SK-N-SH treated with all-trans-retinoic acid at 6 μM for 48 hours (cell line): ENCODE data around the gene C22orf39.

ENCODE experiments used
- ATAC-seq: fragments of 200-7000 bp; cut with Tn5 transposase; 3 replicates; pipeline ENCODE4 v1.9.1; 2020; ENCODE audit warnings: mild to moderate bottlenecking, moderate library complexity
- CSDC2 ChIP-seq: fragments of 250-450 bp; sonication (Bioruptor Pico); IDR thresholded peaks from 2 replicates; pipeline ENCODE4 v1.5.0; 2020; ENCODE audit warnings: mild to moderate bottlenecking, moderate library complexity
- ESRRG ChIP-seq: fragments of 250-450 bp; sonication (Bioruptor Pico); IDR thresholded peaks from 2 replicates; pipeline ENCODE4 v1.6.1; 2021; ENCODE audit warnings: mild to moderate bottlenecking
- GLIS3 ChIP-seq: fragments of 250-450 bp; sonication (Bioruptor Pico); IDR thresholded peaks from 2 replicates; pipeline ENCODE4 v1.5.0; 2020; ENCODE audit warnings: mild to moderate bottlenecking, moderate library complexity
- ISL1 ChIP-seq: fragments of 250-450 bp; sonication (Bioruptor Pico); IDR thresholded peaks from 2 replicates; pipeline ENCODE4 v2.1.2; 2022; ENCODE audit warnings: mild to moderate bottlenecking, moderate library complexity
- OSR1 ChIP-seq: fragments of 250-450 bp; sonication (Bioruptor Pico); IDR thresholded peaks from 2 replicates; pipeline ENCODE4 v1.8.0; 2022; ENCODE audit warnings: moderate library complexity, mild to moderate bottlenecking, inconsistent platforms
- PPARA ChIP-seq: fragments of 250-450 bp; sonication (Bioruptor Pico); IDR thresholded peaks from 2 replicates; pipeline ENCODE4 v1.5.0; 2020; ENCODE audit warnings: mild to moderate bottlenecking, borderline replicate concordance
- RARB ChIP-seq: fragments of 250-450 bp; sonication (Bioruptor Pico); IDR thresholded peaks from 2 replicates; pipeline ENCODE4 v1.8.0; 2021; ENCODE audit warnings: mild to moderate bottlenecking, moderate library complexity
- SNAI2 ChIP-seq: fragments of 250-450 bp; sonication (Bioruptor Pico); IDR thresholded peaks from 2 replicates; pipeline ENCODE4 v1.5.0; 2020; ENCODE audit warnings: mild to moderate bottlenecking, moderate library complexity
- TOX ChIP-seq: fragments of 250-450 bp; sonication (Bioruptor Pico); IDR thresholded peaks from 2 replicates; pipeline ENCODE4 v1.8.0; 2021; ENCODE audit warnings: mild to moderate bottlenecking, moderate library complexity, borderline replicate concordance
- ZC3H10 ChIP-seq: fragments of 250-450 bp; sonication (Bioruptor Pico); IDR thresholded peaks from 2 replicates; pipeline ENCODE4 v1.5.1; 2021; ENCODE audit warnings: mild to moderate bottlenecking, moderate library complexity
- ZFP3 ChIP-seq: fragments of 250-450 bp; sonication (Bioruptor Pico); IDR thresholded peaks from 2 replicates; pipeline ENCODE4 v1.5.0; 2020; ENCODE audit warnings: mild to moderate bottlenecking, moderate library complexity
- ZFP30 ChIP-seq: fragments of 450-650 bp; formaldehyde crosslinking; IDR thresholded peaks from 2 replicates; pipeline ENCODE4 v1.5.0; 2022; ENCODE audit warnings: mild to moderate bottlenecking, moderate library complexity
- ZNF565 ChIP-seq: fragments of 450-650 bp; formaldehyde crosslinking; conservative IDR thresholded peaks from 2 replicates; pipeline ENCODE4 v1.5.0; 2020; ENCODE audit warnings: low read depth, mild to moderate bottlenecking, moderate library complexity
- ZNF8 ChIP-seq: fragments of 450-650 bp; formaldehyde crosslinking; IDR thresholded peaks from 2 replicates; pipeline ENCODE4 v1.5.0; 2020; ENCODE audit warnings: mild to moderate bottlenecking, moderate library complexity
- TF ChIP-seq, protein P1 (sequence below): fragments of 250-450 bp; sonication (Bioruptor Pico); IDR thresholded peaks from 2 replicates; pipeline ENCODE4 v1.5.0; 2020; ENCODE audit warnings: mild to moderate bottlenecking, moderate library complexity
- TF ChIP-seq, protein P2 (sequence below): fragments of 250-450 bp; sonication (Bioruptor Pico); IDR thresholded peaks from 2 replicates; pipeline ENCODE4 v1.5.1; 2020; ENCODE audit warnings: low read depth, mild to moderate bottlenecking, moderate library complexity
- TF ChIP-seq, protein P3 (sequence below): fragments of 250-450 bp; sonication (Bioruptor Pico); IDR thresholded peaks from 2 replicates; pipeline ENCODE4 v1.8.0; 2021; ENCODE audit warnings: low read depth, mild to moderate bottlenecking, moderate library complexity, borderline replicate concordance
- TF ChIP-seq, protein P4 (sequence below): fragments of 250-450 bp; sonication (Bioruptor Pico); IDR thresholded peaks from 2 replicates; pipeline ENCODE4 v1.8.0; 2020; ENCODE audit warnings: mild to moderate bottlenecking, moderate library complexity, borderline replicate concordance

Gene C22orf39

DNA sequence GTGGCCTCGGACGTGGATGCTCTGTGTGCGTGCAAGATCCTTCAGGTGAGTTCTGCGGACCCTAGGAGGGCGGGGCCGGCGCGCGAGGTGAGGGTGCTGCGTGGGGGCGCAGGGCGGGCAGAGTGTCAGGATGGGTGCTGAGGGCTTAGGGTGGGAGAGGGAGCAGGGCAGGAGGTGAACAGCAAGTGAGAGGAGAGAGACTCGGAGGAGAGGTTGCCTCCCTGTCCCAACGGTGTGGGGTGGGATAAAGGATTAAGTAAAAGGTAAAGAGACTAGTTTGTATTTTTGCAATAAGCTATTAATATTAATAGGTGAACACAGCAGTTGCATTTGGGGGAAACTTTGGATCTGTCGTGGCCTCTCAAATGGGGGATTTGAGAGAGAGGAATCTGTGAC, 32.7 kb upstream of the C22orf39 start:
- TF ChIP-seq ESRRG (CRISPR knock-in tag) (no peak), GLIS3 (no peak), RARB (CRISPR knock-in tag) (no peak), ZFP3 (CRISPR knock-in tag) (no peak)
- TF ChIP-seq, all 23 proteins: peak for 0
- ATAC-seq = no peak

DNA sequence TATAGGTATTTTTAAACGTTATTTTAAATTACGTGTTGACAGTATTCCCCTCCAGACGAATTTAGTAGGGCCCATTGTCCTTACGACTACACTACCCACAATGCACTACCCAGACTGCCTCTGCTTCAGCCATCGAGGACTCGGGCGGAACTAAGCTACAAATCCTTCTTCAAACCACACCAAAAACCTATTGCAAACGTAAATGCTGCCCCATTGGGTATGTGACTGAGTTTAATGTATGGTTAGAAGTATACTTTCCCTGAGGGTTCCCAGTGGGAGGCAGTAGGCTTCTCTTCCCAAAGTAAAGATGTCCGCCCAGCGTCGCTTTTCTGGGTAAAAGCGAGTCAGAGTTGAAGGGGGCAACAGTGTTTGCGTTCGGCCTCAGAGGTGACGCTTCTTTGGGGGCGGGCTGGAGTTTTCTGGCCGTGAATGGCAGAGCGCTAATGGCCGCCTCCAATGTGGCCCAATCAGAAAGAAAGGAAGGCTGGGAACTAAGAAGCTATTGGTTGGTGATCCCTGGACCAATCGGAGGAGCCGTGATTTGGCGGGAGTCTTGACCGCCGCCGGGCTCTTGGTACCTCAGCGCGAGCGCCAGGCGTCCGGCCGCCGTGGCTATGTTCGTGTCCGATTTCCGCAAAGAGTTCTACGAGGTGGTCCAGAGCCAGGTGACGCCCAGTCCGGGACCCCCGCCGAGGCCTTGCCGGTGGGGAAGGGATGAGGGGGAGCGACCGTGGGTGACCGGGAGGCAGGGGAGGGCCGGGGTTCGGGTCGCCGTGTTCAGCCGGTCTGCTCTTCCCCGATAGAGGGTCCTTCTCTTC, 32.1 kb upstream of the C22orf39 start, which contains the start of gene CDC45:
CDC45 (plus strand) TSS at position 566 of the 818 bp plus-strand sequence; CDS start at position 615, 49 bp downstream.
- TF ChIP-seq PPARA (0 out of 2 replicates have a peak, but pooled peaks have one; percentile 79), ISL1 (CRISPR knock-in tag) (no peak), CSDC2 (CRISPR knock-in tag) (peak; percentile 88), ZFP3 (CRISPR knock-in tag) (peak; percentile 50; the same call in 1 of the 2 replicates), GLIS3 (no peak)
- TF ChIP-seq, protein P1, sequence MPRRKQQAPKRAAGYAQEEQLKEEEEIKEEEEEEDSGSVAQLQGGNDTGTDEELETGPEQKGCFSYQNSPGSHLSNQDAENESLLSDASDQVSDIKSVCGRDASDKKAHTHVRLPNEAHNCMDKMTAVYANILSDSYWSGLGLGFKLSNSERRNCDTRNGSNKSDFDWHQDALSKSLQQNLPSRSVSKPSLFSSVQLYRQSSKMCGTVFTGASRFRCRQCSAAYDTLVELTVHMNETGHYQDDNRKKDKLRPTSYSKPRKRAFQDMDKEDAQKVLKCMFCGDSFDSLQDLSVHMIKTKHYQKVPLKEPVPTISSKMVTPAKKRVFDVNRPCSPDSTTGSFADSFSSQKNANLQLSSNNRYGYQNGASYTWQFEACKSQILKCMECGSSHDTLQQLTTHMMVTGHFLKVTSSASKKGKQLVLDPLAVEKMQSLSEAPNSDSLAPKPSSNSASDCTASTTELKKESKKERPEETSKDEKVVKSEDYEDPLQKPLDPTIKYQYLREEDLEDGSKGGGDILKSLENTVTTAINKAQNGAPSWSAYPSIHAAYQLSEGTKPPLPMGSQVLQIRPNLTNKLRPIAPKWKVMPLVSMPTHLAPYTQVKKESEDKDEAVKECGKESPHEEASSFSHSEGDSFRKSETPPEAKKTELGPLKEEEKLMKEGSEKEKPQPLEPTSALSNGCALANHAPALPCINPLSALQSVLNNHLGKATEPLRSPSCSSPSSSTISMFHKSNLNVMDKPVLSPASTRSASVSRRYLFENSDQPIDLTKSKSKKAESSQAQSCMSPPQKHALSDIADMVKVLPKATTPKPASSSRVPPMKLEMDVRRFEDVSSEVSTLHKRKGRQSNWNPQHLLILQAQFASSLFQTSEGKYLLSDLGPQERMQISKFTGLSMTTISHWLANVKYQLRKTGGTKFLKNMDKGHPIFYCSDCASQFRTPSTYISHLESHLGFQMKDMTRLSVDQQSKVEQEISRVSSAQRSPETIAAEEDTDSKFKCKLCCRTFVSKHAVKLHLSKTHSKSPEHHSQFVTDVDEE (CRISPR knock-in tag) = peak; percentile 83
- peak; percentile 95 for ATAC-seq

DNA sequence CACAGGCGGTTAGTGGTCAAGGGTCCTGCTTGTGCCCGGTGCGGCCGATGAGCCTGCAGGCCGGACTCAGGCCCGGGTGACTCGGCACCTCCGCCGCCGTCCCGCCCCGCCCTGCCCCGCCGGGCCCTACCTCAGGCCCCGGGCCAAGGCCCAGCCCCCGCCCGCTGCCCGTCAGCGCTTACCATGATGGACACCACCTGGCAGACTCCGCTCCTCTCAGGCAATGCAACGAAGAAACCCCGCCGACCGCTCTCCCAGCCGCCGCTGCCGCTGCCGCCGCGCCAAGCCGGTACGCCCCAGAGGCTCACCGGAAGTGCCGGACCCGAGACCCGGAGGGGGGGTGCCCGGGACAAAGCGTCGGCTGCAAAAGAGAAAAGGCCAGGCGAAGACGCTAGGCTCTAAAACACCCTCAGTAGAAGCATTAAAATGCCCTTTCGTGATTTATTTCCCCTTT, 31.4 kb upstream of the C22orf39 start, which contains the start of gene UFD1:
UFD1 (minus strand) TSS at position 293 of the 454 bp plus-strand sequence; CDS start at position 185, 108 bp downstream.
- ATAC-seq = peak; percentile 82
- TF ChIP-seq, protein P1 (CRISPR knock-in tag) = no peak
- peak; percentile 93 for TF ChIP-seq ZNF8 (CRISPR knock-in tag)

DNA sequence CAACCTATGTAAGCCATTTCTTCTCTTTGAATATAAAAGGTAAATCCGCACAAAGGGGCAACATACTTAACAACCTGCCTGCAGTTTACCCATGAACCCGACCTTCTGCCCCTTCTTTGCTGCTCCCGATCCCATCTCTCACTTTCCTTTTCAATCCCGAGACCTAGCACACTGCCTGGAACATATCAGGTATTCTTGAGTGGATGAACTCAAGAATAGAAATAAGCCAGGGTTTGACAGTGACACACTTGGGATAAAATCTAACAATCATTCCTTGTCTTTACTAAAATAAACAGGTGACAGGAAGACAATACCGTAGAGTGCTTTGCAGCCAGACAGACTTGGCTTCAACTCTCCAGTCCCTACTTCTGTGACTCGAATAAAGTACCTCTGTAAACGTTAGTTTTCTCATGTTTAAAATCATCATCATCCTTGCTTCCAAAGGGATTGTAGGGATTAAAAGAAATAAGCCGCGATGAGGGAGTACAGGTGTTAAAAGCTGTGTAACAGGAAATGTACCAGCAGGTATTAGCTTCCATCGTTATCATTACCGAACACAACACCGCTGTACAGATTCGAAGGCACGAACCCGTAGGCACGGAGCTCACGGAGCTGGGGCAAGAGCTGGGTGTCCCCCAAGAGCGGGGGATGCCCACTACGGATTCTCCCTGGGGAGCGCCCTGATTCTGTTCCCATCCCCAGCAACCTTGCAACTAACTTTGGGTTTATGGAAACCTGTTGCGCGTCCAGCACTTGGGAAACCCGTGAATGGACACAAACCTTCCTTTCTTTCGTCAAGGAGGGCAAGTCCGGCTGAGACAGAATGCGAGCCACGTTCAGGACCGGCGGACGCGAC, 30.8 kb upstream of the C22orf39 start:
- ATAC-seq = no peak; the same call in 2 of the 3 replicates
- TF ChIP-seq OSR1 (CRISPR knock-in tag) (no peak), ZC3H10 (CRISPR knock-in tag) (no peak), CSDC2 (CRISPR knock-in tag) (no peak), ZNF565 (CRISPR knock-in tag) (no peak), ISL1 (CRISPR knock-in tag) (no peak)
- TF ChIP-seq, protein P2, sequence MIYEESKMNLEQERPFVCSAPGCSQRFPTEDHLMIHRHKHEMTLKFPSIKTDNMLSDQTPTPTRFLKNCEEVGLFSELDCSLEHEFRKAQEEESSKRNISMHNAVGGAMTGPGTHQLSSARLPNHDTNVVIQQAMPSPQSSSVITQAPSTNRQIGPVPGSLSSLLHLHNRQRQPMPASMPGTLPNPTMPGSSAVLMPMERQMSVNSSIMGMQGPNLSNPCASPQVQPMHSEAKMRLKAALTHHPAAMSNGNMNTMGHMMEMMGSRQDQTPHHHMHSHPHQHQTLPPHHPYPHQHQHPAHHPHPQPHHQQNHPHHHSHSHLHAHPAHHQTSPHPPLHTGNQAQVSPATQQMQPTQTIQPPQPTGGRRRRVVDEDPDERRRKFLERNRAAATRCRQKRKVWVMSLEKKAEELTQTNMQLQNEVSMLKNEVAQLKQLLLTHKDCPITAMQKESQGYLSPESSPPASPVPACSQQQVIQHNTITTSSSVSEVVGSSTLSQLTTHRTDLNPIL = no peak

DNA sequence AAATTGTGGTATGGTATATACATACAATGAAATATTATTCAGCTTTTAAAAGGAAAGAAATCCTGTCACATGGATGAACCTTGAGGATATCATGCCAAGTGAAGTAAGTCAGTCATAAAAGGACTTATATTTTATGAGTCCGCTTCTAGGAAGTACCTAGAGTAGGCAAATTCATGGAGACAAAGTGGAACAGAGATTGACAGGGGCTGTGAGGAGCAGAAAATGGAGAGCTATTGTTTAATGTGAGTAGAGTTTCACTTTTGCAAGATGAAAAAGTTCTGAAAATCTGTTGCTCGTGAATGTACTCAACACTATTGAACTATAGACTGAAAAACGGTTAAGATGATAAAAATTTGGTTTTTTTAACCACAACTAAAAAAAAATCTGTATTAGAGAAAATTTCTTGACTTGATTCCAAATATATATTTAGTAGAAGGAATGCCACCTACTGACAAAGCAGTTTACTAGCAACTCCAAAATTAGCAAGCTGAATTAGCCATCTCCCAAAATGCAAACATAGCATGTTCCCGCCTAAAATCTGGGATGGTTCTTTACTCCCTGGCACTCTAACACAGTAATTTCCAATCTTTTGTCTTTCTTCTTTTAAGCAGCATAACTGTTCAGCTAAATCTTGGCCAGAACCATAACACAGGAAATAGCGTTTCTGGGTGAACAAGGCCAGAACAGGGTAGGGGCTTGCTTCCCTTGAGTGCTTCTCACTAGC, 30.0 kb upstream of the C22orf39 start:
- ATAC-seq = no peak
- TF ChIP-seq GLIS3 (no peak), CSDC2 (CRISPR knock-in tag) (no peak), ESRRG (CRISPR knock-in tag) (no peak), ZNF8 (CRISPR knock-in tag) (no peak), TOX (CRISPR knock-in tag) (no peak), ISL1 (CRISPR knock-in tag) (no peak), ZFP30 (CRISPR knock-in tag) (no peak), RARB (CRISPR knock-in tag) (no peak), SNAI2 (no peak)
- TF ChIP-seq, protein P3, sequence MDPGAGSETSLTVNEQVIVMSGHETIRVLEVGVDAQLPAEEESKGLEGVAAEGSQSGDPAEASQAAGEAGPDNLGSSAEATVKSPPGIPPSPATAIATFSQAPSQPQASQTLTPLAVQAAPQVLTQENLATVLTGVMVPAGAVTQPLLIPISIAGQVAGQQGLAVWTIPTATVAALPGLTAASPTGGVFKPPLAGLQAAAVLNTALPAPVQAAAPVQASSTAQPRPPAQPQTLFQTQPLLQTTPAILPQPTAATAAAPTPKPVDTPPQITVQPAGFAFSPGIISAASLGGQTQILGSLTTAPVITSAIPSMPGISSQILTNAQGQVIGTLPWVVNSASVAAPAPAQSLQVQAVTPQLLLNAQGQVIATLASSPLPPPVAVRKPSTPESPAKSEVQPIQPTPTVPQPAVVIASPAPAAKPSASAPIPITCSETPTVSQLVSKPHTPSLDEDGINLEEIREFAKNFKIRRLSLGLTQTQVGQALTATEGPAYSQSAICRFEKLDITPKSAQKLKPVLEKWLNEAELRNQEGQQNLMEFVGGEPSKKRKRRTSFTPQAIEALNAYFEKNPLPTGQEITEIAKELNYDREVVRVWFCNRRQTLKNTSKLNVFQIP (CRISPR knock-in tag) = no peak
- TF ChIP-seq, protein P4, sequence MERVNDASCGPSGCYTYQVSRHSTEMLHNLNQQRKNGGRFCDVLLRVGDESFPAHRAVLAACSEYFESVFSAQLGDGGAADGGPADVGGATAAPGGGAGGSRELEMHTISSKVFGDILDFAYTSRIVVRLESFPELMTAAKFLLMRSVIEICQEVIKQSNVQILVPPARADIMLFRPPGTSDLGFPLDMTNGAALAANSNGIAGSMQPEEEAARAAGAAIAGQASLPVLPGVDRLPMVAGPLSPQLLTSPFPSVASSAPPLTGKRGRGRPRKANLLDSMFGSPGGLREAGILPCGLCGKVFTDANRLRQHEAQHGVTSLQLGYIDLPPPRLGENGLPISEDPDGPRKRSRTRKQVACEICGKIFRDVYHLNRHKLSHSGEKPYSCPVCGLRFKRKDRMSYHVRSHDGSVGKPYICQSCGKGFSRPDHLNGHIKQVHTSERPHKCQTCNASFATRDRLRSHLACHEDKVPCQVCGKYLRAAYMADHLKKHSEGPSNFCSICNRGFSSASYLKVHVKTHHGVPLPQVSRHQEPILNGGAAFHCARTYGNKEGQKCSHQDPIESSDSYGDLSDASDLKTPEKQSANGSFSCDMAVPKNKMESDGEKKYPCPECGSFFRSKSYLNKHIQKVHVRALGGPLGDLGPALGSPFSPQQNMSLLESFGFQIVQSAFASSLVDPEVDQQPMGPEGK (CRISPR knock-in tag) = no peak
- TF ChIP-seq, protein P2 = no peak
